ENCODE measurements around the gene CTIF.

CTIF gene

GRCh38 chr18:48904091-48904490, 365.3 kb downstream of the CTIF start:
- no peak for TF ChIP-seq REST (IDR thresholded peaks at IDR 0.05; ENCODE audit: low read depth)
- no peak for TF ChIP-seq TAF1 (IDR thresholded peaks at IDR 0.05; ENCODE audit: low read depth)
- TF ChIP-seq YY1 (IDR thresholded peaks at IDR 0.05; ENCODE audit: low read depth) = no peak
- TF ChIP-seq EP300 (IDR thresholded peaks at IDR 0.05; ENCODE audit: borderline replicate concordance) = no peak

DNA sequence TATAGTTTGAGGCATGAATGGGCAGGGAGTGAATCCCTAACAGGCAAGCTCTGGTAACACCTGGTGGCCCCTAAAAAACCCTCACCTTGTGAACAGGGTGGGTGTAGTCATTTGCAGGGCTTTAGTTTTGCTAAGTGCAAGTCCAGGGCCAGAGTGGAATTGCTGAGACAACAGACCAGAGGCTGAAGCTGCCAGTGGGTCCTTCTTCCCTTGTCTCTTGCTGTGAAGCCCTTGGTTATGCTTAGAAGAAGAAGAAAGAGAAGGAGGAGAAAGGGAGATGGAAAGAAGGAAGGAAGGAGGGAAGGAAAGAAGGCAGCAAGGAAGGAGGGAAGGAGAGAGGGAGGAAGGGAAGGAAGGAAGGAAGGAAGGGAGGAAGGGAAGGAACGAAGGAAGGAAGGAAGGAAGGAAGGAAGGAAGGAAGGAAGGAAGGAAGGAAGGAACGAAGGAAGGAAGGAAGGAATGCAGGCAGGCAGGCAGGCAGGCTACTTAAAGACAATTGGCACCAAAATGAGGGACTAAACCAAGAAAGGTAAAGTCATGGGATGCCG, 366.1 kb downstream of the CTIF start:
- TF ChIP-seq REST (IDR thresholded peaks at IDR 0.05; ENCODE audit: low read depth) (no peak), RAD21 (IDR thresholded peaks at IDR 0.05; ENCODE audit: low read depth) (no peak), FOXM1 (IDR thresholded peaks at IDR 0.05; ENCODE audit: borderline replicate concordance, low read depth) (no peak), USF1 (IDR thresholded peaks at IDR 0.05) (no peak), ZBTB7A (IDR thresholded peaks at IDR 0.05; ENCODE audit: low read depth) (no peak), TEAD4 (IDR thresholded peaks at IDR 0.05) (no peak), TCF12 (IDR thresholded peaks at IDR 0.05; ENCODE audit: low read depth) (no peak), TAF1 (IDR thresholded peaks at IDR 0.05; ENCODE audit: low read depth) (no peak), CREB1 (IDR thresholded peaks at IDR 0.05; ENCODE audit: low read depth) (no peak), NFIC (IDR thresholded peaks at IDR 0.05) (no peak), EP300 (IDR thresholded peaks at IDR 0.05; ENCODE audit: borderline replicate concordance) (no peak), EGR1 (IDR thresholded peaks at IDR 0.05) (no peak), YY1 (IDR thresholded peaks at IDR 0.05; ENCODE audit: low read depth) (no peak), CEBPB (IDR thresholded peaks at IDR 0.05) (no peak)
- TF ChIP-seq, protein P1, sequence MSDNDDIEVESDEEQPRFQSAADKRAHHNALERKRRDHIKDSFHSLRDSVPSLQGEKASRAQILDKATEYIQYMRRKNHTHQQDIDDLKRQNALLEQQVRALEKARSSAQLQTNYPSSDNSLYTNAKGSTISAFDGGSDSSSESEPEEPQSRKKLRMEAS (IDR thresholded peaks at IDR 0.05) = no peak

DNA sequence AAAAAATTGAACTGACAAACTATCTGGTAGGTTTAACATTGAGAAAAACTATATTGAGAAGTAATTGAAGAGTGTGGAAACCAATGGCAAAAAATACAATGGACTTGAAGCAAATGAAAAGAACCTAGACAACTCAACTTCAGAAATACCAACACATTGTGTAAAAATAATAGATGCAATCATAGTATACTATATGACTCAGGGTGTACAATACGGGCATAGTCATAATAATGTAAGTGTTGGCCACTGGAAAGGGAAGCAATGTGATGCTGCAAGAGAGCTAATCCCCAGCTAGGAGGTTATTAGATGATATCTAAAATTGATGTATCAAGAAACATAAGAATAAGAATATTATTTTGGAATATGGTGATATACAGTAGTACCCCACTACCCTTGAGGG, 366.7 kb downstream of the CTIF start:
- TF ChIP-seq TCF12 (IDR thresholded peaks at IDR 0.05; ENCODE audit: low read depth) (no peak), TAF1 (IDR thresholded peaks at IDR 0.05; ENCODE audit: low read depth) (no peak), REST (IDR thresholded peaks at IDR 0.05; ENCODE audit: low read depth) (no peak), FOXM1 (IDR thresholded peaks at IDR 0.05; ENCODE audit: borderline replicate concordance, low read depth) (no peak), ZBTB7A (IDR thresholded peaks at IDR 0.05; ENCODE audit: low read depth) (no peak), RAD21 (IDR thresholded peaks at IDR 0.05; ENCODE audit: low read depth) (no peak), EGR1 (IDR thresholded peaks at IDR 0.05) (no peak), EP300 (IDR thresholded peaks at IDR 0.05; ENCODE audit: borderline replicate concordance) (no peak), CEBPB (IDR thresholded peaks at IDR 0.05) (no peak), CREB1 (IDR thresholded peaks at IDR 0.05; ENCODE audit: low read depth) (no peak), NFIC (IDR thresholded peaks at IDR 0.05) (no peak)
- TF ChIP-seq, protein P1 (IDR thresholded peaks at IDR 0.05) = no peak

GRCh38 chr18:48908916-48909315, 370.1 kb downstream of the CTIF start:
- TF ChIP-seq, protein P1 (IDR thresholded peaks at IDR 0.05) = no peak
- TF ChIP-seq TAF1 (IDR thresholded peaks at IDR 0.05; ENCODE audit: low read depth) (no peak), USF1 (IDR thresholded peaks at IDR 0.05) (no peak), REST (IDR thresholded peaks at IDR 0.05; ENCODE audit: low read depth) (no peak), TEAD4 (IDR thresholded peaks at IDR 0.05) (no peak), YY1 (IDR thresholded peaks at IDR 0.05; ENCODE audit: low read depth) (no peak), CREB1 (IDR thresholded peaks at IDR 0.05; ENCODE audit: low read depth) (no peak), FOXM1 (IDR thresholded peaks at IDR 0.05; ENCODE audit: borderline replicate concordance, low read depth) (no peak), EP300 (IDR thresholded peaks at IDR 0.05; ENCODE audit: borderline replicate concordance) (no peak), RAD21 (IDR thresholded peaks at IDR 0.05; ENCODE audit: low read depth) (no peak), CEBPB (IDR thresholded peaks at IDR 0.05) (no peak), TCF12 (IDR thresholded peaks at IDR 0.05; ENCODE audit: low read depth) (no peak), NFIC (IDR thresholded peaks at IDR 0.05) (no peak), EGR1 (IDR thresholded peaks at IDR 0.05) (no peak), ZBTB7A (IDR thresholded peaks at IDR 0.05; ENCODE audit: low read depth) (no peak)
